H9 (cell line): ENCODE data around the gene CLINT1. TPM values are rescaled to one million over a fixed set of nuclear protein-coding genes. Genes with fewer than 3 reads are reported as not detected.

Experiments
- DNase-seq: peaks from one replicate; pipeline ENCODE4 v3.0.0-alpha.2; 2017
- H2AFZ ChIP-seq: one replicate; pipeline ENCODE4 v1.6.1; 2013; ENCODE audit warnings: mild to moderate bottlenecking, low read length, control low read depth, moderate library complexity
- H2AK5ac ChIP-seq: 2 replicates; pipeline ENCODE4 v1.6.1; 2013; ENCODE audit warnings: low read length, control low read depth, mixed read lengths; ENCODE audit not compliant: insufficient read length
- H2BK120ac ChIP-seq: one replicate; pipeline ENCODE4 v1.6.1; 2013; ENCODE audit warnings: low read depth, mild to moderate bottlenecking, low read length, control low read depth, inconsistent platforms; ENCODE audit not compliant: poor library complexity, severe bottlenecking
- H2BK12ac ChIP-seq: 2 replicates; pipeline ENCODE4 v1.6.1; 2013; ENCODE audit warnings: low read length, control low read depth, mixed read lengths, low read depth; ENCODE audit not compliant: insufficient read length
- H2BK15ac ChIP-seq: 2 replicates; pipeline ENCODE4 v1.6.1; 2013; ENCODE audit warnings: low read depth, low read length, control low read depth
- H2BK20ac ChIP-seq: one replicate; pipeline ENCODE4 v1.6.1; 2013; ENCODE audit warnings: low read depth, mild to moderate bottlenecking, low read length, control low read depth, inconsistent platforms; ENCODE audit not compliant: poor library complexity, severe bottlenecking
- H2BK5ac ChIP-seq: 2 replicates; pipeline ENCODE4 v1.6.1; 2013; ENCODE audit warnings: low read length, control low read depth, mixed read lengths; ENCODE audit not compliant: insufficient read length
- H3K14ac ChIP-seq: 2 replicates; pipeline ENCODE4 v1.6.1; 2013; ENCODE audit warnings: low read length, control low read depth; ENCODE audit not compliant: insufficient read depth
- H3K18ac ChIP-seq: 2 replicates; pipeline ENCODE4 v1.6.1; 2013; ENCODE audit warnings: low read depth, mild to moderate bottlenecking, mixed read lengths, low read length, control low read depth; ENCODE audit not compliant: insufficient read length
- H3K23ac ChIP-seq: 2 replicates; pipeline ENCODE4 v1.6.1; 2013; ENCODE audit warnings: low read length, control low read depth, mixed read lengths, low read depth; ENCODE audit not compliant: insufficient read length
- H3K23me2 ChIP-seq: 2 replicates; pipeline ENCODE4 v1.6.1; 2013; ENCODE audit warnings: low read depth, mild to moderate bottlenecking, mixed read lengths, low read length, control low read depth; ENCODE audit not compliant: insufficient read length, poor library complexity, severe bottlenecking
- H3K27ac ChIP-seq: 2 replicates; pipeline ENCODE4 v1.5.1; 2013; ENCODE audit warnings: low read length, control low read depth, mixed read lengths, low read depth; ENCODE audit not compliant: insufficient read length
- H3K27me3 ChIP-seq: 2 replicates; pipeline ENCODE4 v1.6.1; 2013; ENCODE audit warnings: low read length, control low read depth, inconsistent platforms; ENCODE audit not compliant: insufficient read depth
- H3K4ac ChIP-seq: 2 replicates; pipeline ENCODE4 v1.6.1; 2013; ENCODE audit warnings: low read depth, mild to moderate bottlenecking, control low read depth, inconsistent platforms, low read length, moderate library complexity
- H3K4me1 ChIP-seq: 2 replicates; pipeline ENCODE4 v1.6.1; 2013; ENCODE audit warnings: low read length, control low read depth, inconsistent platforms; ENCODE audit not compliant: insufficient read depth
- H3K4me2 ChIP-seq: 2 replicates; pipeline ENCODE4 v1.6.1; 2013; ENCODE audit warnings: low read length, control low read depth, mixed read lengths; ENCODE audit not compliant: insufficient read length, insufficient read depth
- H3K56ac ChIP-seq: 2 replicates; pipeline ENCODE4 v1.6.1; 2013; ENCODE audit warnings: low read depth, mild to moderate bottlenecking, mixed read lengths, low read length, control low read depth; ENCODE audit not compliant: insufficient read length
- H3K79me1 ChIP-seq: 2 replicates; pipeline ENCODE4 v1.6.1; 2013; ENCODE audit warnings: low read depth, mild to moderate bottlenecking, moderate library complexity, low read length, control low read depth, inconsistent platforms; ENCODE audit not compliant: insufficient read depth, poor library complexity, severe bottlenecking
- H3K79me2 ChIP-seq: 2 replicates; pipeline ENCODE4 v1.6.1; 2013; ENCODE audit warnings: low read length, control low read depth, inconsistent platforms; ENCODE audit not compliant: insufficient read depth
- H3K9ac ChIP-seq: 2 replicates; pipeline ENCODE4 v1.6.1; 2013; ENCODE audit warnings: low read length, control low read depth, mixed read lengths; ENCODE audit not compliant: insufficient read length; ENCODE audit errors: extremely low read depth
- H3K9me3 ChIP-seq: one replicate; pipeline ENCODE4 v1.6.1; 2013; ENCODE audit warnings: low read depth, low read length, inconsistent platforms; ENCODE audit not compliant: control insufficient read depth
- H3T11ph ChIP-seq: one replicate; pipeline ENCODE4 v1.6.1; 2013; ENCODE audit warnings: mild to moderate bottlenecking, low read length, control low read depth, inconsistent platforms
- H4K20me1 ChIP-seq: one replicate; pipeline ENCODE4 v1.6.1; 2013; ENCODE audit not compliant: control insufficient read depth, insufficient read length, insufficient read depth
- H4K5ac ChIP-seq: 2 replicates; pipeline ENCODE4 v1.6.1; 2013; ENCODE audit warnings: low read depth, mild to moderate bottlenecking, mixed read lengths, low read length, control low read depth; ENCODE audit not compliant: insufficient read length
- H4K8ac ChIP-seq: replicated peaks from 2 replicates; pipeline ENCODE4 v1.6.1; 2013; ENCODE audit warnings: low read length, control low read depth, mixed read lengths, low read depth; ENCODE audit not compliant: insufficient read length
- H4K91ac ChIP-seq: 2 replicates; pipeline ENCODE4 v1.6.1; 2013; ENCODE audit warnings: low read depth, mild to moderate bottlenecking, moderate library complexity, mixed read lengths, low read length, control low read depth; ENCODE audit not compliant: insufficient read length
- H3K27ac Mint-ChIP-seq, 3 experiments: 2 replicates in 2 of 3; 3 replicates in 1 of 3; pipeline ENCODE4 v1.8.0; 2020 to 2021; ENCODE audit warnings: mixed read lengths in 3 of 3, mild to moderate bottlenecking in 1 of 3, moderate library complexity in 1 of 3
- H3K27me3 Mint-ChIP-seq: 2 replicates; pipeline ENCODE4 v1.8.0; 2021; ENCODE audit warnings: low read depth, mild to moderate bottlenecking, moderate library complexity, mixed read lengths
- H3K36me3 Mint-ChIP-seq, 3 experiments: 2 replicates in 2 of 3; 3 replicates in 1 of 3; pipeline ENCODE4 v1.8.0; 2020 to 2021; ENCODE audit warnings: low read depth in 3 of 3, mixed read lengths in 3 of 3; ENCODE audit not compliant: insufficient read depth in 1 of 3
- H3K4me1 Mint-ChIP-seq, 2 experiments: 2 replicates each; pipeline ENCODE4 v1.8.0; 2020; ENCODE audit warnings: mixed read lengths in 2 of 2
- H3K4me3 Mint-ChIP-seq, 2 experiments: 2 replicates in 1 of 2; 3 replicates in 1 of 2; pipeline ENCODE4 v1.8.0; 2020 to 2021; ENCODE audit warnings: mild to moderate bottlenecking in 2 of 2, mixed read lengths in 2 of 2, moderate library complexity in 1 of 2
- H3K9me3 Mint-ChIP-seq, 2 experiments: 2 replicates in 1 of 2; 3 replicates in 1 of 2; pipeline ENCODE4 v1.8.0; 2020; ENCODE audit warnings: mild to moderate bottlenecking in 2 of 2, mixed read lengths in 2 of 2, moderate library complexity in 1 of 2
- CTCF ChIP-seq: fragments of 200-600 bp; sonication (generic); conservative IDR thresholded peaks from 3 replicates; pipeline ENCODE4 v1.8.0; 2021; ENCODE audit warnings: antibody characterized with exemption, mild to moderate bottlenecking
- WGBS: extraction: QIAGEN DNeasy Blood & Tissue Kit; methylation state at CpG from one replicate; pipeline ENCODE4 v1.1.7; 2013; ENCODE audit warnings: missing lambda C conversion rate, low lambda C conversion rate, mixed read lengths; ENCODE audit not compliant: insufficient read length; ENCODE audit errors: extremely low coverage; 5-methylcytosine and 5-hydroxymethylcytosine counted together
- total RNA-seq: library from RNA; stranded (reverse); gene quantifications from 2 replicates; pipeline ENCODE4 v1.2.1, GENCODE V29; 2021

CLINT1 gene
- total RNA-seq, 1 experiment from 2014 or later = 79.1 TPM

- H2BK120ac ChIP-seq = no peak overlapping the region
- Mint-ChIP-seq H3K27ac (peak overlapping the region in 1 of 3 experiments; percentile 61; a peak in 1 of 7 replicates), H3K27me3 (no peaks in the 10 kb centered on the region), H3K9me3 (no peaks in the 10 kb centered on the region), H3K4me1 (peaks cover 34 to 43% of the 10 kb centered on the region in 2 experiments), H3K4me3 (no peak overlapping the region), H3K36me3 (peaks cover 0 to 2% (median 0%) of the 10 kb centered on the region in 3 experiments; a peak in 1 of 7 replicates)
- peaks cover 13% of the 10 kb centered on the region for H3K79me2 ChIP-seq
- DNase-seq = no peak
- H3K27ac ChIP-seq = no peak overlapping the region
- H2AK5ac ChIP-seq = no peak overlapping the region
- H3K4me2 ChIP-seq = no peak overlapping the region
- H3K23ac ChIP-seq = no peak overlapping the region
- no peak overlapping the region for H3K4ac ChIP-seq
- H3K23me2 ChIP-seq = peaks cover 4% of the 10 kb centered on the region
- no peak overlapping the region for H3K18ac ChIP-seq
- no peak overlapping the region for H2AFZ ChIP-seq
- WGBS = no CpG with 5 or more reads among the region's 8 CpGs
- H3K4me1 ChIP-seq = peaks cover 3% of the 10 kb centered on the region
- H3K27me3 ChIP-seq = no peaks in the 10 kb centered on the region; the same call in 1 of the 2 replicates
- no peak overlapping the region for H4K5ac ChIP-seq
- H2BK15ac ChIP-seq = no peak overlapping the region
- H3K14ac ChIP-seq = no peak overlapping the region
- H3T11ph ChIP-seq = no peak overlapping the region
- no peaks in the 10 kb centered on the region for H3K9me3 ChIP-seq
- no peak overlapping the region for H4K8ac ChIP-seq
- no peak overlapping the region for H4K91ac ChIP-seq
- H2BK20ac ChIP-seq = no peak overlapping the region
- no peak overlapping the region for H2BK5ac ChIP-seq
- TF ChIP-seq CTCF = no peak
- no peak overlapping the region for H2BK12ac ChIP-seq
- no peak overlapping the region for H3K56ac ChIP-seq
- H4K20me1 ChIP-seq = no peaks in the 10 kb centered on the region
- no peaks in the 10 kb centered on the region for H3K79me1 ChIP-seq
- no peak overlapping the region for H3K9ac ChIP-seq
Observed at GRCh38 chr5:157860898-157861890, 2.2 kb upstream of the CLINT1 start.
